MM.1S (cell line): Measurements from ENCODE around the gene RSBN1L.

Experiments used
- DNase-seq: peaks from one replicate; pipeline ENCODE4 v3.0.0-alpha.2; 2015
- H2AFZ ChIP-seq: fragments of 300-600 bp; sonication (generic); 2 replicates; pipeline ENCODE4 v1.6.0; 2016; ENCODE audit warnings: antibody characterized with exemption, low read length
- H3F3A ChIP-seq: fragments of 300-600 bp; sonication (generic); 2 replicates; pipeline ENCODE4 v1.6.1; 2016; ENCODE audit warnings: mild to moderate bottlenecking, antibody characterized with exemption, low read length, moderate library complexity, mixed read lengths; ENCODE audit not compliant: insufficient read depth
- H3K27ac ChIP-seq: fragments of 300-600 bp; sonication (generic); 2 replicates; pipeline ENCODE4 v1.5.1; 2016; ENCODE audit warnings: mild to moderate bottlenecking, low read length
- H3K27me3 ChIP-seq: fragments of 300-600 bp; sonication (generic); replicated peaks from 2 replicates; pipeline ENCODE4 v1.6.0; 2016; ENCODE audit warnings: low read length; ENCODE audit not compliant: insufficient read depth
- H3K36me3 ChIP-seq: fragments of 300-600 bp; sonication (generic); replicated peaks from 2 replicates; pipeline ENCODE4 v1.6.1; 2016; ENCODE audit warnings: mild to moderate bottlenecking, low read length, mixed read lengths; ENCODE audit not compliant: insufficient read depth
- H3K4me1 ChIP-seq: fragments of 300-600 bp; sonication (generic); 2 replicates; pipeline ENCODE4 v1.6.1; 2016; ENCODE audit warnings: low read length, mixed read lengths
- H3K4me2 ChIP-seq: fragments of 300-600 bp; sonication (generic); 2 replicates; pipeline ENCODE4 v1.6.0; 2016; ENCODE audit warnings: low read depth, low read length
- H3K4me3 ChIP-seq: fragments of 300-600 bp; sonication (generic); 2 replicates; pipeline ENCODE4 v1.5.1; 2016; ENCODE audit warnings: low read length, mixed read lengths
- H3K79me2 ChIP-seq: fragments of 300-600 bp; sonication (generic); 2 replicates; pipeline ENCODE4 v1.6.1; 2016; ENCODE audit warnings: mixed run types, low read length, mixed read lengths
- H3K9ac ChIP-seq: fragments of 300-600 bp; sonication (generic); 2 replicates; pipeline ENCODE4 v1.6.1; 2016; ENCODE audit warnings: low read length, mixed read lengths
- H3K9me2 ChIP-seq: fragments of 300-600 bp; sonication (generic); replicated peaks from 2 replicates; pipeline ENCODE4 v1.6.1; 2016; ENCODE audit warnings: mild to moderate bottlenecking, low read length, mixed read lengths; ENCODE audit not compliant: insufficient read depth
- H3K9me3 ChIP-seq: fragments of 300-600 bp; sonication (generic); replicated peaks from 2 replicates; pipeline ENCODE4 v1.6.1; 2016; ENCODE audit warnings: mild to moderate bottlenecking, low read length, mixed read lengths; ENCODE audit not compliant: insufficient read depth
- H4K20me1 ChIP-seq: fragments of 300-600 bp; sonication (generic); 2 replicates; pipeline ENCODE4 v1.6.1; 2016; ENCODE audit warnings: mild to moderate bottlenecking, low read length, moderate library complexity, mixed read lengths; ENCODE audit not compliant: insufficient read depth
- CTCF ChIP-seq: fragments of 300-600 bp; sonication (generic); IDR thresholded peaks from 2 replicates; pipeline ENCODE4 v1.5.1; 2016; ENCODE audit warnings: antibody characterized with exemption, low read length, mixed read lengths
- EZH2 ChIP-seq: fragments of 300-600 bp; sonication (generic); optimal IDR thresholded peaks from 2 replicates; pipeline ENCODE3; 2017; ENCODE audit warnings: low read depth, mild to moderate bottlenecking, antibody characterized with exemption, low read length, mixed read lengths
- EZH2phosphoT487 ChIP-seq: fragments of 300-600 bp; sonication (generic); IDR thresholded peaks from 2 replicates; pipeline ENCODE4 v1.6.1; 2018; ENCODE audit warnings: antibody characterized with exemption, low read length

RSBN1L gene

GRCh38 chr7:77696057-77696642 is at the start of gene RSBN1L:
Gene RSBN1L, plus strand, starts transcription at chr7:77696459. Its CDS starts 11 bp downstream, at chr7:77696470.
- Histone ChIP-seq H3K27ac (peak within 1 kb of the TSS; percentile 84), H3K9me2 (no peaks in the 10 kb centered on the region), H2AFZ (peak within 1 kb of the TSS; percentile 100), H3K4me3 (peak within 1 kb of the TSS; percentile 100), H3K9me3 (no peaks in the 10 kb centered on the region), H3K9ac (peak within 1 kb of the TSS; percentile 99), H3K4me2 (peak within 1 kb of the TSS; percentile 76), H3K79me2 (peaks cover 72% of the 10 kb centered on the region), H3K36me3 (no peaks in the 10 kb centered on the region; the same call in 1 of the 2 replicates), H4K20me1 (peaks cover 10% of the 10 kb centered on the region; the same call in 1 of the 2 replicates), H3K27me3 (no peaks in the 10 kb centered on the region), H3F3A (peaks cover 6% of the 10 kb centered on the region; the same call in 1 of the 2 replicates), H3K4me1 (no peaks in the 10 kb centered on the region; the same call in 1 of the 2 replicates)
- DNase-seq = peak; percentile 99
- TF ChIP-seq EZH2phosphoT487 = no peak
- no peak for TF ChIP-seq EZH2
- peak; percentile 34 for TF ChIP-seq CTCF

- H3K9me2 ChIP-seq = no peaks in the 10 kb centered on the region
- no peaks in the 10 kb centered on the region for H3F3A ChIP-seq
- TF ChIP-seq CTCF (no peak), EZH2phosphoT487 (no peak), EZH2 (no peak)
- H2AFZ ChIP-seq = no peak overlapping the region
- H3K36me3 ChIP-seq = no peaks in the 10 kb centered on the region
- no peak overlapping the region for H3K9ac ChIP-seq
- no peaks in the 10 kb centered on the region for H4K20me1 ChIP-seq
- H3K4me1 ChIP-seq = no peaks in the 10 kb centered on the region
- H3K27ac ChIP-seq = no peak overlapping the region
- H3K27me3 ChIP-seq = no peaks in the 10 kb centered on the region
- H3K4me2 ChIP-seq = no peak overlapping the region
- H3K4me3 ChIP-seq = no peak overlapping the region
- no peak for DNase-seq
- H3K79me2 ChIP-seq = no peaks in the 10 kb centered on the region
- no peaks in the 10 kb centered on the region for H3K9me3 ChIP-seq
Measured at GRCh38 chr7:77648742-77649338, 47.4 kb upstream of the RSBN1L start.

- H3K9ac ChIP-seq = no peak overlapping the region
- H3K4me3 ChIP-seq = no peak overlapping the region
- no peaks in the 10 kb centered on the region for H3K79me2 ChIP-seq
- H2AFZ ChIP-seq = no peak overlapping the region
- H3K4me1 ChIP-seq = no peaks in the 10 kb centered on the region
- no peaks in the 10 kb centered on the region for H4K20me1 ChIP-seq
- H3K4me2 ChIP-seq = no peak overlapping the region
- no peaks in the 10 kb centered on the region for H3K9me2 ChIP-seq
- no peaks in the 10 kb centered on the region for H3K27me3 ChIP-seq
- no peaks in the 10 kb centered on the region for H3K9me3 ChIP-seq
- no peak overlapping the region for H3K27ac ChIP-seq
- H3F3A ChIP-seq = no peaks in the 10 kb centered on the region
- DNase-seq = no peak
- no peaks in the 10 kb centered on the region for H3K36me3 ChIP-seq
- TF ChIP-seq CTCF = no peak
- TF ChIP-seq EZH2 = no peak
- no peak for TF ChIP-seq EZH2phosphoT487
Measured at GRCh38 chr7:77649716-77650349, 46.4 kb upstream of the RSBN1L start.
